Endodermal cell (in vitro differentiated cells): ENCODE results near the gene FAM174C. TPM values are rescaled to one million over a fixed set of nuclear protein-coding genes. Genes with fewer than 3 reads are reported as not detected.
A peak's percentile ranks its signal among the peaks of the same experiment; 100 is the strongest.

ENCODE experiments used
- DNase-seq: peaks from one replicate; pipeline ENCODE4 v3.0.0-alpha.2; 2017
- H3K27ac ChIP-seq: 2 replicates; pipeline ENCODE4 v1.5.1; 2013; ENCODE audit warnings: mild to moderate bottlenecking, low read depth, low read length, moderate library complexity
- H3K27me3 ChIP-seq: 2 replicates; pipeline ENCODE4 v1.6.1; 2013; ENCODE audit warnings: mild to moderate bottlenecking, low read length, moderate library complexity; ENCODE audit not compliant: insufficient read depth, control insufficient read depth, poor library complexity, severe bottlenecking
- H3K36me3 ChIP-seq: 2 replicates; pipeline ENCODE4 v1.7.0; 2013; ENCODE audit warnings: mild to moderate bottlenecking, low read length, moderate library complexity; ENCODE audit not compliant: control insufficient read depth, insufficient read depth
- H3K4me1 ChIP-seq: one replicate; pipeline ENCODE4 v1.7.0; 2013; ENCODE audit warnings: low read length; ENCODE audit not compliant: control insufficient read depth, insufficient read depth
- H3K4me3 ChIP-seq: 2 replicates; pipeline ENCODE4 v1.5.1; 2013; ENCODE audit warnings: mild to moderate bottlenecking, low read length, moderate library complexity
- H3K9ac ChIP-seq: 2 replicates; pipeline ENCODE4 v1.6.1; 2013; ENCODE audit warnings: mild to moderate bottlenecking, low read length, moderate library complexity; ENCODE audit not compliant: poor library complexity, severe bottlenecking; ENCODE audit errors: extremely low read depth
- H3K9me3 ChIP-seq: 2 replicates; pipeline ENCODE4 v1.6.1; 2013; ENCODE audit warnings: mild to moderate bottlenecking, low read length, moderate library complexity; ENCODE audit not compliant: control insufficient read depth
- H3K27ac Mint-ChIP-seq: 2 replicates; pipeline ENCODE4 v1.8.0; 2020; ENCODE audit warnings: mixed read lengths
- H3K27me3 Mint-ChIP-seq: 2 replicates; pipeline ENCODE4 v1.8.0; 2021; ENCODE audit warnings: mild to moderate bottlenecking, mixed read lengths; ENCODE audit not compliant: insufficient read depth
- H3K36me3 Mint-ChIP-seq: 2 replicates; pipeline ENCODE4 v1.8.0; 2020; ENCODE audit warnings: low read depth, mixed read lengths
- H3K4me1 Mint-ChIP-seq: 2 replicates; pipeline ENCODE4 v1.8.0; 2020; ENCODE audit warnings: mixed read lengths
- H3K4me3 Mint-ChIP-seq: 2 replicates; pipeline ENCODE4 v1.8.0; 2020; ENCODE audit warnings: mild to moderate bottlenecking, moderate library complexity, mixed read lengths
- H3K9me3 Mint-ChIP-seq: 2 replicates; pipeline ENCODE4 v1.8.0; 2020; ENCODE audit warnings: mild to moderate bottlenecking, mixed read lengths
- CTCF ChIP-seq: fragments of 200-600 bp; sonication (generic); conservative IDR thresholded peaks from 2 replicates; pipeline ENCODE4 v1.5.0; 2021; ENCODE audit warnings: antibody characterized with exemption, mild to moderate bottlenecking
- WGBS, 2 experiments: methylation state at CpG; one replicate each; pipeline versions ENCODE4 v1.1.5 to v1.1.7; 2013; ENCODE audit warnings: missing lambda C conversion rate in 2 of 2, mixed read lengths in 1 of 2; ENCODE audit not compliant: insufficient coverage in 1 of 2, insufficient read length in 1 of 2; 5-methylcytosine and 5-hydroxymethylcytosine counted together
- total RNA-seq, 2 donors: library from RNA; stranded (reverse); fragmentation: NEBNext Ultra II Directional in 1 of 2; extraction: Animal tissue kit (Norgen Biotek cat#: 25700) in 1 of 2; gene quantifications; 2 replicates in 1 of 2; 3 replicates in 1 of 2; pipeline ENCODE4 v1.2.1, GENCODE V29; 2021

Gene FAM174C
- total RNA-seq, 2 donors from 2014 or later = 45.1 to 46.0 TPM

DNA sequence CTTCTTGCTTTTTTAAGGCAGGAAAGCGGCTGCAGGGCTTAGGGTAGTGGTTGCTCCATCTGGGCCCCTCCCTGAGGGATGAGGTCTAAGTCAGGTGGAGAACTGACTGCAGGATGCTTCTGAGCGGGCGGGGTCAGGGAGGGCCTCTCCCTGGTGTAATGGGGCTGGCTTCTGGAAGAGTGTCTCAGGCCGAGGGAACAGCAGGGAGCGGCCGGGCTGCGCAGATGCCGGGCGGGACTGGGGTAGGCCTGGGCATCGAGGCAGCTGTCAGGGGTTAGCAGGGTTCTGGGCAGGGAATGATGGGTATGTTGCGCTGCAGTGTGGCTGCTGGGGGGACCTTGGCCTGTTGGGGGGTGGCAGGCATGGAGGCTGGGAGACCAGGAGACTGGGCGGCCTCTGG, 2.7 kb downstream of the FAM174C start:
- Histone ChIP-seq H3K36me3 (peaks cover 34% of the 10 kb centered on the region), H3K4me1 (peaks cover 8% of the 10 kb centered on the region), H3K27ac (no peak overlapping the region), H3K9me3 (no peaks in the 10 kb centered on the region), H3K27me3 (no peaks in the 10 kb centered on the region), H3K4me3 (no peak overlapping the region), H3K9ac (no peak overlapping the region)
- Mint-ChIP-seq H3K36me3 (peaks cover 35% of the 10 kb centered on the region), H3K27me3 (no peaks in the 10 kb centered on the region), H3K4me1 (peaks cover 10% of the 10 kb centered on the region), H3K9me3 (no peaks in the 10 kb centered on the region), H3K27ac (no peak overlapping the region), H3K4me3 (no peak overlapping the region)
- no peak for TF ChIP-seq CTCF
- 88 to 91% methylated on average over 9 to 12 of the region's 12 CpGs for WGBS, 2 experiments
- no peak for DNase-seq

DNA sequence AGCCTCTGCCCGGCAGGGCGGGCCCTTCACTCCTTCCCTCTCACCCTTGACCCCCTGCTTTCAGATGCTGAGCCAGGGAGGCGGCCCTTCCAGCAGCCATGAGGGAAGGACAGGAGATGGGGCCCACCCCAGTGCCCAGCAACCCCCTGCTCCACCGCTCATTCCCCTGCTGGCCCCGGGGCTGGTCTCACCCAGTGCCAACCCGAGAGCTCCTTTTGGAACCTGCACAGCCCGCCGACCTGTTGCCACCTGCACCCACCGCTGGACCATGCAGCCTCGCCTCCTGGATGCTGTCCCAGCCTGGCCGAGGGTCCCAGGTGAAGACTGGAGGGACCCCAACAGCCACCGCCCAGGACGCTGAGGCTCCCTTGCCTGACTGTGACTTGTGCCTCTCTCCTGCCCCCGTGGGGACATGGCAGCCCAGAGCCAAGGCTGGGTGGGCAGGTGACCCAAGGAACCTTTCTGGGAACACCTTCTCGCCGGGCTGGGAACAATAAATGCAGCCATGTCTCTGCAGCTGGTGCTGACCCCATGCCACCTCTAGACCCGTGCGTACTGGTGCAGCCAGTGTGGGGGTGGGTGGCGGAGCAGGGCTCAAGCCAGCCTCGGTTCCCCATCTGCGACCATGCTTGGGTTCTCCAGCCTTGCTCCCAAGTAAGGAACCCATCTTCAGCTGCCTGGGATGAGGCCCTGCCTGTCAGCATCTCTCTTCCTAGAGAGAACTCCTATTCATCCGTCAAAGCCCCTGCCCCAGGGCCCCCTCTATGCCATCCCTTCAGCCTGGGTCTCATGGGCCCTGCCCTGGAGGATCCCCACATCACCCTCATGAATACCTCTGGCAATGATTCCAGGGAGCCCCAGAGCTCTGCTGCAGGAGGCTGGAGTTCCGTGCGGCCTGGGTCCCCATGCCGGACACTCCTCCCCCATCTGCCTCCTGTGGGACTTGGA, 3.7 kb downstream of the FAM174C start:
- H3K36me3 Mint-ChIP-seq = peaks cover 28% of the 10 kb centered on the region
- DNase-seq = no peak
- no peaks in the 10 kb centered on the region for H3K9me3 Mint-ChIP-seq
- peaks cover 8% of the 10 kb centered on the region for H3K4me1 ChIP-seq
- H3K4me3 Mint-ChIP-seq = no peak overlapping the region
- H3K9ac ChIP-seq = no peak overlapping the region
- no peaks in the 10 kb centered on the region for H3K27me3 Mint-ChIP-seq
- H3K9me3 ChIP-seq = no peaks in the 10 kb centered on the region
- peaks cover 4% of the 10 kb centered on the region for H3K4me1 Mint-ChIP-seq
- 93 to 94% methylated on average over 16 to 25 of the region's 25 CpGs for WGBS, 2 experiments
- no peak for TF ChIP-seq CTCF
- no peak overlapping the region for H3K27ac ChIP-seq
- H3K4me3 ChIP-seq = no peak overlapping the region
- peaks cover 26% of the 10 kb centered on the region for H3K36me3 ChIP-seq
- H3K27ac Mint-ChIP-seq = no peak overlapping the region
- no peaks in the 10 kb centered on the region for H3K27me3 ChIP-seq

- H3K27ac ChIP-seq = no peak overlapping the region
- DNase-seq = peak; percentile 96
- Mint-ChIP-seq H3K4me3 (no peak overlapping the region), H3K4me1 (peaks cover 7% of the 10 kb centered on the region), H3K36me3 (peaks cover 23% of the 10 kb centered on the region), H3K27ac (no peak overlapping the region), H3K27me3 (peaks cover 3% of the 10 kb centered on the region), H3K9me3 (no peaks in the 10 kb centered on the region)
- 39 to 47% methylated on average over 9 to 10 of the region's 10 CpGs for WGBS, 2 experiments
- H3K9me3 ChIP-seq = no peaks in the 10 kb centered on the region
- peaks cover 18% of the 10 kb centered on the region for H3K36me3 ChIP-seq
- TF ChIP-seq CTCF = peak; percentile 98
- no peak overlapping the region for H3K9ac ChIP-seq
- no peaks in the 10 kb centered on the region for H3K27me3 ChIP-seq
- peaks cover 9% of the 10 kb centered on the region for H3K4me1 ChIP-seq
- no peak overlapping the region for H3K4me3 ChIP-seq
Measured at GRCh38 chr19:1279782-1280341, 4.5 kb downstream of the FAM174C start.
